GM12892 (cell line): ENCODE measurements around the gene CDKAL1.

Experiments
- POLR2A ChIP-seq: IDR thresholded peaks from 2 replicates; pipeline ENCODE4 v1.6.1; 2011; ENCODE audit warnings: low read depth, low read length, control low read depth
- POLR2AphosphoS5 ChIP-seq: IDR thresholded peaks from 2 replicates; pipeline ENCODE4 v1.6.1; 2011; ENCODE audit warnings: low read depth, low read length, control low read depth
- TAF1 ChIP-seq: IDR thresholded peaks from 2 replicates; pipeline ENCODE4 v1.6.1; 2011; ENCODE audit warnings: low read depth, mild to moderate bottlenecking, control low read depth, low read length, borderline replicate concordance

- no peak for TF ChIP-seq POLR2AphosphoS5
- TF ChIP-seq POLR2A: no peak
- no peak for TF ChIP-seq TAF1
Observed at GRCh38 chr6:21151119-21151518, 616.9 kb downstream of the CDKAL1 start.
